Stimulated activated CD8-positive, alpha-beta memory T cell treated with anti-CD3 and anti-CD28 coated beads, Interleukin-7, amount 100 ng/mL, for 4 hours (primary cell): ENCODE data around the gene SNX5.

ENCODE experiments used
- DNase-seq, 2 donors: peaks; one replicate each; pipeline ENCODE4 v3.0.0-alpha.2; 2020; ENCODE audit warnings: low read depth in 2 of 2

The SNX5 gene

GRCh38 chr20:17916433-17916891 lies 52.1 kb downstream of the SNX5 start:
- DNase-seq = no peak

DNA sequence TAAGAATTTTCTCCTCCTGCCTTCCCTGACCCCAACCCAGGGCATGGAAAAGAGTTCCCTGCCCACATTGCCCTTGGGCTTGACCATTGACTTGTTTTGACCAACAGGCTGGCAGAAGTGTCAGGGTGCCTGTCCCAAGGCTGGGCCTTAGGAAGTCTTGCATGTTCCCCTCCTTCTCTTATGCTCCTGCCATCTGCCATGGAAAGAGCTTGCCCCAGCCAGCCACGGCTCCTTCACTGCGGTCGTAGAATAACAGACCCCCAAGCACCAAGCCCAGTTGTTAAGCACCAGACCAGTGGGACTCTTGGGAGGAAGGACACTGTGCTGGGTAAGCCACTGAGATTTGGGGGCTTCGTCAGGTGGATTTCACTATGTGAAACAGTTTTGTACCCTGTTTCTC lies 53.6 kb downstream of the SNX5 start:
- DNase-seq = no peak

DNA sequence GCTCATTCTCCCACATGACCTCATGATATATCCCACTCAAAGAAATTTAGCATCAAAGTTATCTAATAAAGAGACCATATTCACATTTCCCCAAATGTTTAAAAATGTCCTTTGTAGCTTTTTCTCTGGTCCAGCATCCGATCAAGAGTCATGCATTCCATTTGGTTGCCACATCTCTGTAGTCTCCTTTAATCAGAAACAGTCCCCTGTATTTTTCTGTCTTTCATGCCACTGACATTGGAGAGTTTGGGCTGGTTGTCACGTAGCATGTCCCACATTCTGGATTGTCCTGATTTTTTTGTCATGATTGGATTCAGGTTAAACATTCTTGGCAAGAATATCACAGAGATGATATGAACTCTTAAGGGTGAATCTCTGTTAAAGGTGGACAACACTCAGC lies 55.7 kb downstream of the SNX5 start:
- DNase-seq = no peak

- no peak for DNase-seq
Measured at GRCh38 chr20:17911927-17912326, 56.7 kb downstream of the SNX5 start.

- DNase-seq = no peak
Measured at GRCh38 chr20:17910828-17911294, 57.7 kb downstream of the SNX5 start.

DNA sequence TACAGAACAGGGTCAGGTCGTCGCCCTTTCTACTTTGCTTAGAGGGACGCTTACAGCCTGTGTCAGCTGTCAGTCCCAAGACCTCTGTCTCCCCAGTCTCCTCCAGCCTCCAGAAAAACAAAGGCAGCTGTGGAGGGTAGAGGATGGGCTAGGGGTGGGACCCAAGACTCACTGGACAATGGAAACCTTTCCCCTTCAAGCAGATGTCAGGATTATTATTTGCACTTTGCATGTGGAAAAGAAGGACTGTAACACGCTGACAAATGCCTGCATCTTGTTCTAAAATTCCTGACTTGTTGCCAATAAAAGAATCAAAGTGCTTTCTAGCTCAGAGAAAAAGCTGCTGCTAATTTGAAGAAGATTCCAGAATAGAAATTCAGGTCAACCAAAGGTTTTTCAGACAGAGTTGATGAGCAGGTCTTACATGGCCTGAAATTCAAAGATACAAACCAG lies 58.7 kb downstream of the SNX5 start:
- no peak for DNase-seq

- DNase-seq = no peak
Measured at GRCh38 chr20:17905544-17905943, 63.0 kb downstream of the SNX5 start.

DNA sequence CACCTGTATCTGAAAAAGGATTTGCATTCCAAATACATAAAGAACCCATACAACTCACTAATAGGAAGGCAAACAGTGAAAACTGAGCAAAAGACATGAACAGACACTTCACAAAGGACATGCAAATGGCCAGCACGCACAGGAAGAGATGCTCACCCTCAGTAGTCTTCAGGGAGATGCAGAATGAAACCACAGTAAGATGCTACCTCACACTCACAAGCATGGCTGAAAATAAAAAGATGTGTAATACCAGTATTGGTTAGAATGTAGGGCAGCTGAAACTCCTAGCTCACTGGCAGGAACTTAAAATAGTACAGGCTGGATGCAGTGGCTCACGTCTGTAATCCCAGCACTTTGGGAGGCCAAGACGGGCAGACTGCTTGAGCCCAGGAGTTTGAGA lies 64.6 kb downstream of the SNX5 start:
- DNase-seq = no peak

GRCh38 chr20:17902531-17903083 lies 66.0 kb downstream of the SNX5 start:
- DNase-seq = no peak

- no peak for DNase-seq
Measured at GRCh38 chr20:17901971-17902370, 66.6 kb downstream of the SNX5 start.

DNA sequence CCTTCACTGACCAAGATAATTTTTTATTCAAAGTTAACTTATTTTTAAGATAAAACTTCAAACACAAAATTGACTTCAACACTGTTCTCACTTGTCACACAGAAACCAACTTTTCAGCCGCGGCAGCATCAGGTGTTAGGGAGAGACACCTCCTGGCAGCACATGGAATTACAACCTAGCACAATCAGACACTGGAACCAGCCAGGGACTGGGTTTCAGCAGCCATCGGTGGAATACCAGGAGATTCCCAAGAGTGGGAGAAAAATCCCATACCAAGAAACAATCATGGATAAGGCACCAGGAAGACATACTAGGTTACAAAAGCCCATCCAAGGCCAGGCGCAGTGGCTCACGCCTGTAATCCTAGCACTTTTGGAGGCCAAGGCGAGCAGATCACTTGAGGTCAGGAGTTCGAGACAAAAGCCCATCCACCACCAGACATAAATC lies 70.0 kb downstream of the SNX5 start:
- peak; percentile 32 to 48 for DNase-seq

DNA sequence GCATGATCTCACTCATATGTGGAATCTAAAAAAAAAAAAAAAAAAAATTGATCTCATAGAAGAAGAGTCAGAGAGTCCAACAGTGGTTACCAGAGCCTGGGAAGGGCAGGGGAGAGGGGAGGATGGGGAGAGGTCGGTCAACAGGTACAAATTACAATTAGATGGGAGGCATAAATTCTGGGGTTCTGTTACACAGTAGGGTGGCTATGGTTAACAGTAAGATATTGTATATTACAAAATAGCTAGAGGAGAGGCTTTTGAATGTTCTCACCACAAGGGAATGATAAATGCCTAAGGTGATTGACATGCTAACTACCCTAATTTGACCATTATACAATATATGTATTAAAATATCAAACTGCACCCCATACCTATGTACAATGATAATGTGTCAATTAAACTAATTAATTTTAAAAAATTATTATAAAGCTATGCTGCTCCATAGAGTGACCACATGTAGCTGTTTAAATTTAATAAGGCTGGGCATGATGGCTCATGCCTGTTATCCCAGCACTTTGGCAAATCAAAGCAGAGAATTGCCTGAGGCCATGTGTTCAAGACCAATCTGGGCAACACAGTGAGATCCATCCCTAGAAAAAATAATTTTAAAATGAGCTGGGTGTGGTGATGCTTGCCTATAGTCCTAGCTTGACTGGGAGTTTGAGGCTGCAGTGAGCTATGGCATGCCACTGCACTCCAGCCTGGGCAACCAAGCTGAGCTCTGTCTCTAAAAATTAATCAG lies 70.9 kb downstream of the SNX5 start:
- DNase-seq = no peak

- DNase-seq = no peak
Measured at GRCh38 chr20:17896771-17897369, 71.7 kb downstream of the SNX5 start.

DNA sequence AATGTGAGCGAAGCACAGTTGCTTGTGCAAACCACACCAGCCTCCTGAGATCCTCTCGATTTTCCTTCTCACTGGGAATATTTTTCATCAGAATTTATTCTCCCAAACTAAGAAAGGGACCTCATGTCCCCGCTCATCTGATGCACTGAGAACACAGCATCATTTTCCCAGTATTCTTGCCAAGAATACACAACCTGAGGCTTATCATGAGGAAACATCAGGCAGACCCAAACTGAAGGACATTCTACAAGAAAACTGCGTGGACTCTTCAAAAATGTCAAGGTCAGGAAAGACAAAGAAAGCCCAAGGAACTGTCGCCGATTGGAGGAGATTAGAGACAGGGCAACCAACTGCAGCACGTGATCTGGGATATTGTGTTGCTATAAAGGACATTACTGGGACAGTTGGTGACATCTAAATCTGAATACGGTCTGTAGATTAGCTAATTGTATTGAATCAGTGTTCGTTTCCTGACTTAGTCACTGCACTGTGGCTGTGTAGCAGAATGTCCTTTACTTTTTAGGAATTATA lies 72.3 kb downstream of the SNX5 start:
- DNase-seq = no peak

DNA sequence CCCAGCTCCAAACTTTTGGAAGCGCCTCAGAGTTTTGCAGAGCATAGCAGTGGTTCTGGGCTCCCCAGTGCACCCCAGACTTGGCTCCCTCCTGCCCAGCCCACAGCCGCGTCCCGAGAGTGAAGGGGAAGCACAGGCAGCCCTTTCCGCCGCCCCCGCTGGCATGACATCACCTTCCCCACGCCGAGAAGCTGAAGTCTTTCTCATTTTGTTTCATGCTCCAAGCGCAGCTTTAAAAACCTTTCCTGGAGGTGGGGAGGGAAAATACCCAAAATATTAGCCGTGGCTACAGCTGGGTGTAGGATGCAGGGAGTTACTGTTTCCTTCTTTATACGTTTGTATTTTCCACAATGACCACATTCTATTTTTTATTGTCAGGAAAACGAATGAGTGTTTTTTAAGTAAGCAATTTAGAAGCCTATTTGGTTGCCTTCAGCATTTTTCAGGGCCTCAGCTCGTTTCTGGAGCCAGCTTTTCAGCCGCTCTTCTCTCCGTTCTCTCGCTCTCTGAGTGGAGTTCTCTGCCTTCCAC lies 72.9 kb downstream of the SNX5 start:
- DNase-seq = peak; percentile 21 to 46

GRCh38 chr20:17893445-17893844 lies 75.1 kb downstream of the SNX5 start:
- no peak for DNase-seq

- no peak for DNase-seq
Measured at GRCh38 chr20:17892189-17892938, 76.2 kb downstream of the SNX5 start.
